ENCODE data around the gene PALLD. TPM values are rescaled to one million over a fixed set of nuclear protein-coding genes. Genes with fewer than 3 reads are reported as not detected.

Gene PALLD
- total and polyA plus RNA-seq, 2 of the 8 experiments (the other 6 are each of a cell fraction or from before 2014, with no cell fraction given), result 10.5 to 25.0 TPM

- Histone ChIP-seq H3K14ac (ENCODE audit: insufficient read length) (no peak overlapping the region), H3K23ac (ENCODE audit: insufficient read length) (no peak overlapping the region), H3K4ac (replicated peaks; ENCODE audit: insufficient read length, low read depth, low read length) (no peak overlapping the region), H2AK5ac (ENCODE audit: low read depth, low read length) (no peak overlapping the region), H4K91ac (replicated peaks; ENCODE audit: insufficient read length, low read length) (no peak overlapping the region), H3K27ac (ENCODE audit: low read depth, low read length) (no peak overlapping the region), H2BK20ac (ENCODE audit: low read length) (0 out of 2 replicates have a peak overlapping the region, but pooled peaks have one; percentile 11), H4K5ac (ENCODE audit: insufficient read length, low read depth, low read length) (no peak overlapping the region), H3K9ac (replicated peaks in 1 of 4; ENCODE audit: extremely low read depth in 1 of 4, low read depth in 3 of 4, low read length in 3 of 4) (no peak overlapping the region), H2BK12ac (ENCODE audit: low read depth, low read length) (0 out of 2 replicates have a peak overlapping the region, but pooled peaks have one; percentile 46), H2BK5ac (ENCODE audit: low read depth, low read length) (no peak overlapping the region), H3K79me2 (ENCODE audit: control insufficient read depth in 1 of 2, insufficient read depth in 2 of 2, low read length in 2 of 2) (peaks cover 0 to 55% of the 10 kb centered on the region in 2 experiments; a peak in 2 of 4 replicates), H3K79me1 (ENCODE audit: low read depth, low read length) (no peaks in the 10 kb centered on the region), H3K4me2 (ENCODE audit: insufficient read depth in 1 of 2, low read depth in 2 of 2, low read length in 2 of 2) (no peak overlapping the region), H3K18ac (ENCODE audit: extremely low read depth, low read length) (0 out of 2 replicates have a peak overlapping the region, but pooled peaks have one; percentile 11), H4K8ac (ENCODE audit: extremely low read depth, insufficient read depth, low read length) (no peak overlapping the region), H4K20me1 (replicated peaks in 1 of 2; ENCODE audit: control insufficient read depth in 1 of 2, insufficient read depth in 2 of 2, low read length in 2 of 2) (peaks cover 0 to 2% of the 10 kb centered on the region in 2 experiments), H3K56ac (replicated peaks; ENCODE audit: insufficient read length, low read depth, low read length) (no peak overlapping the region), H2AFZ (ENCODE audit: low read length) (no peak overlapping the region), H3K36me3 (ENCODE audit: control insufficient read depth in 2 of 4, insufficient read depth in 4 of 4, low read length in 3 of 4) (0 out of 8 replicates have a peak, but pooled peaks cover 0 to 5% (median 0%) of the 10 kb centered on the region in 4 experiments), H3K9me3 (ENCODE audit: insufficient read depth in 2 of 2, low read depth in 1 of 2, low read length in 1 of 2) (no peaks in the 10 kb centered on the region; a peak in 1 of 4 replicates), H3K23me2 (ENCODE audit: low read depth, low read length) (no peaks in the 10 kb centered on the region), H3K4me1 (replicated peaks in 1 of 4; ENCODE audit: control insufficient read depth in 3 of 4, insufficient read depth in 4 of 4, low read length in 3 of 4) (peaks cover 3 to 30% (median 16%) of the 10 kb centered on the region in 4 experiments), H3K27me3 (replicated peaks in 1 of 4; ENCODE audit: control insufficient read depth in 3 of 4, extremely low read depth in 1 of 4, insufficient read depth in 3 of 4, low read length in 3 of 4) (no peaks in the 10 kb centered on the region), H3K4me3 (ENCODE audit: extremely low read depth in 1 of 4, insufficient read depth in 2 of 4, low read depth in 3 of 4, low read length in 4 of 4) (no peak overlapping the region), H2BK15ac (ENCODE audit: low read length) (no peak overlapping the region), H2BK120ac (replicated peaks; ENCODE audit: low read depth, low read length) (peak overlapping the region; percentile 68)
- ChIA-PET POLR2A (ENCODE audit: partially characterized antibody) (interaction anchor here (1.2 to 3.9 kb wide), 4 partner anchors 8 to 21 kb away, joined by 5 to 32 read pairs (median 11); no protein-coding TSS in a partner anchor), CTCF (ENCODE audit: partially characterized antibody) (interaction anchor here (0.7 to 1.5 kb wide), 10 partner anchors 11 to 278 kb away, joined by 3 to 4 read pairs (median 3); no protein-coding TSS in a partner anchor)
- 78% methylated on average over 3 of the region's 3 CpGs; no CpG with 5 or more reads in 1 of the 2 experiments for WGBS, 2 experiments (ENCODE audit: extremely low coverage in 1 of 2, insufficient coverage in 1 of 2, insufficient read length in 1 of 2, insufficient replicate concordance in 2 of 2, low coverage in 1 of 2, low lambda C conversion rate in 2 of 2, missing lambda C conversion rate in 1 of 2)
- FAIRE-seq (no peak), DNase-seq (ENCODE audit: low read depth in 1 of 2, low spot score in 2 of 2) (no peak)
- TF ChIP-seq SIRT6 (IDR thresholded peaks at IDR 0.05; ENCODE audit: low read length), result no peak
Measured at GRCh38 chr4:168839758-168840391, 343.0 kb downstream of the PALLD start.

Data from H1 (cell line).